ENCODE measurements around the gene STOM. TPM values are rescaled to one million over a fixed set of nuclear protein-coding genes. Genes with fewer than 3 reads are reported as not detected.

The STOM gene
- total RNA-seq, 1 donor from 2014 or later: 53.2 TPM

DNA sequence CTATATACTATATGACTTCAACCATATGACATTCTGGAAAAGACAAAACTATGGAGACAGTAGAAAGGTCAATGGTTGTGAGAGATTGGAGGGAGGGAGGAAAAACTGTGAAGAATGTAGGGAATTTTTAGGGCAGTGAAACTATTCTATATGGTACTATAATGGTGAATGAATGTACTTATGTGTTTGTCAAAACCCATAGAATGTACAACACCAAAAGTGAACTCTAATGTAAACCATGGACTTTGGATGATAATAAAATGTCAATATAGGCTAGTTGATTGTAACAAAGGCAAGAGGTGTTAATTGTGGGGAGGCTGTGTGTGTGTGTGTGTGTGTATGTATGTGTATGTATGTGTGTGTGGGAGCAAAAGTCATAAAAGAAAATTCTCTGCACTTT is 10.8 kb upstream of the STOM start:
- peaks cover 4% of the 10 kb centered on the region for H3K4me1 Mint-ChIP-seq (ENCODE audit: unreplicated experiment)
- H3K4me3 Mint-ChIP-seq (ENCODE audit: unreplicated experiment): no peak overlapping the region
- H3K27me3 Mint-ChIP-seq (ENCODE audit: unreplicated experiment): no peaks in the 10 kb centered on the region

DNA sequence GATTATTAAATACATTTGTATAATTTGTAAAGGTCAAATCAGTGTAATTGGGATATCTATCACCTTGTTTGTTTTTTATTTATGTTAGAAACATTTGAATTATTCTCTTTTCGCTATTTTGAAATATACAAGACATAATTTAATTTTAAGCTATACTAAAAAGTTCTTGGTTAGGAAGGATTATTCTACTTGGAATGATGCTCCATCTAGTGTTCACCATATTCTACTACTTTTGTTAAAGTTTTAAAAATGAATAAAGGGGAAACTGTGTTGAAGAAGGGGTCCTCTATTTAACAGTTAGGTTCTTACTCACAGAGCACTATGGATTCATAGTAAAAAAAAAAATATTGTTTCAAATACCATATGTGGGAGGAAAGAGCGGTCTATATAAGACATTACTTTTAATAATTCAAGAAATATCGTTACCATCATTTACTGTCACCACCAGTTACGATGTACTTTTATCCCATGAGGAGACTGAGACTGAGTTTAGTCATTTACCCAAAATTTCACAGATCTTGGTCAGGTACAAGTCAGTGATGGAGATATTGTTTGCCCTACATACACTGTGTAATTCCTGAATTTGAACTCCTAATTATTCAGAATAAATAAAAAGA is 6.3 kb upstream of the STOM start:
- no peak overlapping the region for H3K4me3 Mint-ChIP-seq (ENCODE audit: unreplicated experiment)
- H3K36me3 Mint-ChIP-seq (ENCODE audit: unreplicated experiment): peaks cover 2% of the 10 kb centered on the region
- no peak for DNase-seq (ENCODE audit: extremely low spot score, unreplicated experiment)
- H3K4me1 Mint-ChIP-seq (ENCODE audit: unreplicated experiment): peaks cover 22% of the 10 kb centered on the region
- no peaks in the 10 kb centered on the region for H3K9me3 Mint-ChIP-seq (ENCODE audit: unreplicated experiment)
- no peak overlapping the region for H3K27ac Mint-ChIP-seq (ENCODE audit: unreplicated experiment)
- no peaks in the 10 kb centered on the region for H3K27me3 Mint-ChIP-seq (ENCODE audit: unreplicated experiment)
- TF ChIP-seq, protein P1, sequence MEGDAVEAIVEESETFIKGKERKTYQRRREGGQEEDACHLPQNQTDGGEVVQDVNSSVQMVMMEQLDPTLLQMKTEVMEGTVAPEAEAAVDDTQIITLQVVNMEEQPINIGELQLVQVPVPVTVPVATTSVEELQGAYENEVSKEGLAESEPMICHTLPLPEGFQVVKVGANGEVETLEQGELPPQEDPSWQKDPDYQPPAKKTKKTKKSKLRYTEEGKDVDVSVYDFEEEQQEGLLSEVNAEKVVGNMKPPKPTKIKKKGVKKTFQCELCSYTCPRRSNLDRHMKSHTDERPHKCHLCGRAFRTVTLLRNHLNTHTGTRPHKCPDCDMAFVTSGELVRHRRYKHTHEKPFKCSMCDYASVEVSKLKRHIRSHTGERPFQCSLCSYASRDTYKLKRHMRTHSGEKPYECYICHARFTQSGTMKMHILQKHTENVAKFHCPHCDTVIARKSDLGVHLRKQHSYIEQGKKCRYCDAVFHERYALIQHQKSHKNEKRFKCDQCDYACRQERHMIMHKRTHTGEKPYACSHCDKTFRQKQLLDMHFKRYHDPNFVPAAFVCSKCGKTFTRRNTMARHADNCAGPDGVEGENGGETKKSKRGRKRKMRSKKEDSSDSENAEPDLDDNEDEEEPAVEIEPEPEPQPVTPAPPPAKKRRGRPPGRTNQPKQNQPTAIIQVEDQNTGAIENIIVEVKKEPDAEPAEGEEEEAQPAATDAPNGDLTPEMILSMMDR (IDR thresholded peaks at IDR 0.05): peak; percentile 63

More for the DNA sequence above, 10.8 kb upstream of the STOM start:
- no peaks in the 10 kb centered on the region for H3K9me3 Mint-ChIP-seq (ENCODE audit: unreplicated experiment)
- peaks cover 2% of the 10 kb centered on the region for H3K36me3 Mint-ChIP-seq (ENCODE audit: unreplicated experiment)
- H3K27ac Mint-ChIP-seq (ENCODE audit: unreplicated experiment): no peak overlapping the region
- DNase-seq (ENCODE audit: extremely low spot score, unreplicated experiment): no peak
- TF ChIP-seq, protein P1 (IDR thresholded peaks at IDR 0.05): no peak

DNA sequence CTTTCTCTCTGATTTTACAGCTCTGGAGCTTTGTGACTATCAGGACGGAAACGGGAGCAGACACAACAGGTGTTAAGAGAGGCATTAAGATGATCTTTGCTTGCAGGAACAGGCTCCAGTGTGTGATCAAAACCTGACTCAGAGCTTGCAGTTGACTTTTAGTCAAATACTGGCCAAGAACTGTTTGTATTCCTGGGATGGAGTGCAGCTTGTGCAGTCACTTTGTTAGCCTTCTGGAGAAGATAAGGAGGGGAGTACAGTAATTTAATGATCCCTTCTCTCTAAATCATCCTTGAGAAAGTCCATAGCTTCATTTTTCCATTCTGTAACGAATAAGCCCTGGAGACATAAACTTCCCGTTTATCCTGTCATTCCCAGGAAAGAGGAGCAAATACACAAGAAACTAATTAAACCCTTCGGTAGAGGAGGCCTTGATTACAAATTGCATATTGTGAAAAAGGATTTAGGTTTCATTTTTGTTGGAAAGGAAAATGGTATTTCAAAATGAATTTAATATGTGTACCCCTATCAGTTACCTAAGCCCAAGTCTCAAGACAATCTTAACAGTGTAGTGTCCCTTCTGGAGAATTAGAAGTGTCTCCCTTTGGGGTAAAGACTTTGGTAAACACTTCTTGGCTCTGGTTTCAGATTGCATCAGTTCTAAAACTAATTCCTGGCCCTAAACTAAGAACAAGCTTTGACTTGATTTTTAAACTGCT is 3.1 kb upstream of the STOM start:
- H3K27me3 Mint-ChIP-seq (ENCODE audit: unreplicated experiment): no peaks in the 10 kb centered on the region
- peak overlapping the region; percentile 42 for H3K27ac Mint-ChIP-seq (ENCODE audit: unreplicated experiment)
- H3K4me3 Mint-ChIP-seq (ENCODE audit: unreplicated experiment): no peak overlapping the region
- no peaks in the 10 kb centered on the region for H3K9me3 Mint-ChIP-seq (ENCODE audit: unreplicated experiment)
- TF ChIP-seq, protein P1 (IDR thresholded peaks at IDR 0.05): no peak
- H3K4me1 Mint-ChIP-seq (ENCODE audit: unreplicated experiment): peaks cover 40% of the 10 kb centered on the region
- no peak for DNase-seq (ENCODE audit: extremely low spot score, unreplicated experiment)
- no peaks in the 10 kb centered on the region for H3K36me3 Mint-ChIP-seq (ENCODE audit: unreplicated experiment)

DNA sequence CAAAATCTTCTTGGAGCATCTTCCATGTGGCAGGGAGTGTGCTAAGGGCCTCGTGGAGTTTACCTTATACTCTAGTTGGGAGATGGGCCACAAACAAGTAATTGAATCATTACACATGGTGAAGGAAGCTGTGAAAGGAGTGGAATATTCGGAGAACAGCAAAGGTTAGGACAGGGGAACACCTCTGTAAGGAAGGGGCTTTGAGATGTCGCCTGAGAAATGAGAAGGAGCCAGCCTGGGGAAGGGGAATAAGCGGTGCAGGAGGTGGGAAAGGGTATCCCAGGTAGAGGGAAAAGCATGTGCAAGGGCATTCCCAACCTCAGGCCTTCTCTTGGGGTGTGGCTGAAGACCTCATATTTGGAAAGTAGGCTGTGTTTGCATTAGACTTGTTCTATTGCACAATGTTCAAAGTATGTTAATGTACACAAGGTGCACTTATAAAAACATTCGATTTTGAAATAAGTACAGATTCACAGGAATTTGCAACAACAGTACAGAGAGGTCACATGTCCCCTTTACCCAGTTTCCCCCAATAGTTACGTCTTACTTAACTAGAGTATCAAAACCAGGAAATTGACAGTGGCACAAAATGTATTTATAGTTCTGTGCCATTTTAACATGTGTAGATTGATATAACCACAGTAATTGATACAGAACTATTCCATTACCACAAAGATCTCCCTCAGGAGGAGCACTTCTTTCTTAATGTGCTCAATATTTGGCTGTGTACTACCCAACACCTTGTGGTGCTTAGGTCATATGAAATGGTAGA is 2.4 kb upstream of the STOM start:
- H3K4me3 Mint-ChIP-seq (ENCODE audit: unreplicated experiment): no peak overlapping the region

More for the DNA sequence above, 2.4 kb upstream of the STOM start:
- TF ChIP-seq, protein P1 (IDR thresholded peaks at IDR 0.05): no peak
- peaks cover 48% of the 10 kb centered on the region for H3K4me1 Mint-ChIP-seq (ENCODE audit: unreplicated experiment)
- no peaks in the 10 kb centered on the region for H3K9me3 Mint-ChIP-seq (ENCODE audit: unreplicated experiment)
- no peaks in the 10 kb centered on the region for H3K27me3 Mint-ChIP-seq (ENCODE audit: unreplicated experiment)
- DNase-seq (ENCODE audit: extremely low spot score, unreplicated experiment): no peak
- peak overlapping the region; percentile 42 for H3K27ac Mint-ChIP-seq (ENCODE audit: unreplicated experiment)
- H3K36me3 Mint-ChIP-seq (ENCODE audit: unreplicated experiment): no peaks in the 10 kb centered on the region
